Sigmoid colon (tissue), 7 donors: ENCODE measurements around the gene NFATC1. TPM values are rescaled to one million over a fixed set of nuclear protein-coding genes. Genes with fewer than 3 reads are reported as not detected.

ENCODE experiments used
- DNase-seq: peaks from one replicate; pipeline ENCODE4 v3.0.0-alpha.2; 2019
- H3K27ac ChIP-seq, 4 donors: fragments of 200-600 bp; sonication (generic); one replicate each; pipeline ENCODE4 v1.5.1; 2016 to 2019; ENCODE audit warnings: mild to moderate bottlenecking in 1 of 4
- H3K27me3 ChIP-seq, 3 donors: fragments of 200-600 bp; sonication (generic); one replicate each; pipeline ENCODE4 v1.5.1; 2019; ENCODE audit warnings: mild to moderate bottlenecking in 1 of 3
- H3K36me3 ChIP-seq, 4 donors: fragments of 200-600 bp; sonication (generic); one replicate each; pipeline ENCODE4 v1.5.1; 2016 to 2019
- H3K4me1 ChIP-seq, 4 donors: fragments of 200-600 bp; sonication (generic); one replicate each; pipeline ENCODE4 v1.5.1; 2017 to 2019
- H3K4me3 ChIP-seq, 4 donors: fragments of 200-600 bp; sonication (generic); one replicate each; pipeline ENCODE4 v1.5.1; 2017 to 2019; ENCODE audit warnings: mild to moderate bottlenecking in 2 of 4, moderate library complexity in 1 of 4
- H3K9me3 ChIP-seq, 4 donors: fragments of 200-600 bp in 3 of 4; sonication (generic) in 3 of 4; one replicate each; pipeline versions ENCODE4 v1.5.1 to v1.6.1; 2013 to 2019
- EP300 ChIP-seq, 4 donors: sonication (generic); formaldehyde crosslinking; IDR thresholded peaks; one replicate each; pipeline ENCODE4 v1.6.1; 2017; ENCODE audit warnings: antibody characterized with exemption in 4 of 4
- POLR2A ChIP-seq, 2 donors: fragments of 450-650 bp; IDR thresholded peaks; one replicate each; pipeline ENCODE4 v1.6.1; 2016; ENCODE audit warnings: antibody characterized with exemption in 2 of 2, mild to moderate bottlenecking in 2 of 2, moderate library complexity in 2 of 2
- POLR2AphosphoS5 ChIP-seq, 4 donors: sonication (generic); formaldehyde crosslinking; IDR thresholded peaks; one replicate each; pipeline ENCODE4 v1.6.1; 2017; ENCODE audit warnings: antibody characterized with exemption in 4 of 4
- WGBS, 2 donors: extraction: QIAGEN DNeasy Blood & Tissue Kit; methylation state at CpG; one replicate each; pipeline ENCODE4 v1.1.7; 2013; 5-methylcytosine and 5-hydroxymethylcytosine counted together
- intact Hi-C: fragments of 100-400 bp; cut with DNase I; formaldehyde crosslinking; loops from one replicate; pipeline ENCODE4 v1.15.1; 2023
- polyA plus RNA-seq, 3 donors: library from polyadenylated mRNA; stranded (reverse); fragments of 200-250 nt; gene quantifications; one replicate each; pipeline ENCODE4 v1.2.3, GENCODE V29; 2013
- total RNA-seq, 4 donors: library from RNA; depleted of rRNA; stranded (reverse); fragments of >200 nt; gene quantifications; one replicate each; pipeline ENCODE4 v1.1.0, GENCODE V29; 2016
- TF ChIP-seq, protein P1 (sequence below), 4 experiments: fragments of 450-650 bp in 3 of 4; fragments of 200-600 bp in 1 of 4; IDR thresholded peaks; one replicate each; pipeline ENCODE4 v1.5.1; 2016 to 2019; ENCODE audit warnings: antibody characterized with exemption in 4 of 4, mild to moderate bottlenecking in 3 of 4, moderate library complexity in 2 of 4
- donor health status: healthy with polysubstance abuse.
- donor health status: Bipolar disorder and iron deficiency.
- donor health status: healthy.

Gene NFATC1
- total and polyA plus RNA-seq, 7 donors: 1.6 to 13.8 (median 10.7) TPM

DNA sequence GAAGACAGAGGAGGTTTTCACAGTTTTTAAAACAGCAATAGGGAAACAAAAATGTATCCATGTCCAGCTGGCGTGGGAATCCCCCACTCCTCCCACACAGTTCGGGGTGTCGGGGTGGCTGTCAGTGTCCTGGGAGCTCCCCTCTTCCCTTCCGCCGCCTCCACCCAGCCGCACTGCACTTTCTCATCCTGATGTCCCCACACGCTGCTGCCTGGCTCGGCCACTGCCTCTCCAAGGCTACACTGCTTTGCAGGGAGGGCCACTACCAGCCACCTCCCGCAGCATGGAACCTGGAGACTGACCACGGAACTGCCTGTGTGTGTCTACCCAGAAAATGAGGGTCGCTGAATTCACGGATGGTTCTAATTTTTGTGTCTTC lies 145.2 kb downstream of the NFATC1 start:
- no peaks in the 10 kb centered on the region for H3K4me1 ChIP-seq
- H3K4me3 ChIP-seq: no peak overlapping the region
- peaks cover 0 to 3% (median 0%) of the 10 kb centered on the region in 4 donors for H3K9me3 ChIP-seq
- no peaks in the 10 kb centered on the region for H3K27me3 ChIP-seq
- no peak for DNase-seq
- H3K27ac ChIP-seq: no peak overlapping the region
- WGBS, 2 donors: 89% methylated on average over 12 of the region's 12 CpGs
- TF ChIP-seq, protein P1, sequence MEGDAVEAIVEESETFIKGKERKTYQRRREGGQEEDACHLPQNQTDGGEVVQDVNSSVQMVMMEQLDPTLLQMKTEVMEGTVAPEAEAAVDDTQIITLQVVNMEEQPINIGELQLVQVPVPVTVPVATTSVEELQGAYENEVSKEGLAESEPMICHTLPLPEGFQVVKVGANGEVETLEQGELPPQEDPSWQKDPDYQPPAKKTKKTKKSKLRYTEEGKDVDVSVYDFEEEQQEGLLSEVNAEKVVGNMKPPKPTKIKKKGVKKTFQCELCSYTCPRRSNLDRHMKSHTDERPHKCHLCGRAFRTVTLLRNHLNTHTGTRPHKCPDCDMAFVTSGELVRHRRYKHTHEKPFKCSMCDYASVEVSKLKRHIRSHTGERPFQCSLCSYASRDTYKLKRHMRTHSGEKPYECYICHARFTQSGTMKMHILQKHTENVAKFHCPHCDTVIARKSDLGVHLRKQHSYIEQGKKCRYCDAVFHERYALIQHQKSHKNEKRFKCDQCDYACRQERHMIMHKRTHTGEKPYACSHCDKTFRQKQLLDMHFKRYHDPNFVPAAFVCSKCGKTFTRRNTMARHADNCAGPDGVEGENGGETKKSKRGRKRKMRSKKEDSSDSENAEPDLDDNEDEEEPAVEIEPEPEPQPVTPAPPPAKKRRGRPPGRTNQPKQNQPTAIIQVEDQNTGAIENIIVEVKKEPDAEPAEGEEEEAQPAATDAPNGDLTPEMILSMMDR (IDR thresholded peaks at IDR 0.05): no peak
- TF ChIP-seq EP300 (IDR thresholded peaks at IDR 0.05): no peak
- TF ChIP-seq POLR2A (IDR thresholded peaks at IDR 0.05): no peak
- no peak for TF ChIP-seq POLR2AphosphoS5 (IDR thresholded peaks at IDR 0.05)
- no peaks in the 10 kb centered on the region for H3K36me3 ChIP-seq
- intact Hi-C loops: no loop called here

DNA sequence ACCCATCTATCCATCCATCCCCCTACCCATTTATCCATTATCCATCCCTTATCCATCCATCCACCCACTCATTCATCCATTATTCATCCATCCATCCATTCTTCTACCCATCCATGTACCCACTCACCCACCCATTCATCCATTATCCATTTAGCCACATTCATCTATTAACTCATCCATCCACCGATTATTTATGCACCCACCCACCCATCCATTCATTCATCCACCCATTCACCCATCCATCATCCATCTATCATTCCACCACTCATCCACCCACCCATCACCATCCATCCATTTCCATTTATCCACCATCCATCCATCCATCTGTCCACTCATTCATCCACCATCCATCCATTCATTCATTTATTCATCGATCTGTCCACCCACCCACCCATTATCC lies 146.5 kb downstream of the NFATC1 start:
- 95 to 96% methylated on average over 2 of the region's 2 CpGs for WGBS, 2 donors
- H3K4me3 ChIP-seq: no peak overlapping the region
- DNase-seq: no peak

DNA sequence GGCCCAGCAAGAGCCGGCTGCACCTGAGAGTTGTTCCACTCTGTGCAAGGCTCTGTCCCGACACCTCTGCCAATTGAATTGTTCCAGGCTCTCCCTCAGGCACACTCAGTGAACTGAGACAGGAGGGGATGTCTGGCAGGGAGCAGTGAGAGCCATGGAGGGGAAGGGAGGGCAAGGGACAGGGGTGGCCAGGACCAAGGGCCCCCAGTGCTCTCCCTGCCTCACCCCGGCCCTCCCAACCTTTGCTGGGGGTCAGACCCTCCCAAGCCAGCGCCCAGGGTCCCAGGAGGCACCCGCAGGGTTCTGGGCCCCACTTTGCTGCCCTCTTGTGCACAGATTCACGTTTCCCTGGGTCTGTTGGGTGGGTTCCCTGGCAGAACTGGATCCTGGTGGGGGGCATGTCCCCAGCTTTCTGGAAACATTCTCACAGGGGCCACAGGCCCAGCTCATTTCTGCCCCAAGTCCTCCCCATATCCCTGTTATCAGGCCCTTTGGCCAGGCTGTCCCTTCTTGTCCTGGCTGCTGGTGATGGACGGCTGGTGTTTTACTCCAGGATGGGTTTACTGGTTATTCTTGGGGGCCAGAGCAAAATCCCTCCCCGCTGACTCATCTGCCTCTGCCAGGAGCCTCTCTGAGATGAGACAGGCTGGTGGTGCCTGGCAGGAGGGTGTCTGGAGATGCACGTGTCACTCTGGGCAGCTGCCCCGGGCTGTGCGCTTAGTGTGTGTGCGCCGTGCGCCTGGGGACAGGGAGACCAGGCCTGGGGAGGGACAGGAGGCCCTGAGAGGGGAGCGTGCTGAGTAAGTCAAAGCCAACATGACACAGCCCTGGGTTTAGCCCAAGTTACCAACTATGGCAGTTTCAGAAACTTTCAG lies 147.4 kb downstream of the NFATC1 start:
- intact Hi-C loops: no loop called here
- H3K9me3 ChIP-seq: no peaks in the 10 kb centered on the region
- H3K36me3 ChIP-seq: no peaks in the 10 kb centered on the region
- H3K27me3 ChIP-seq: peaks cover 0 to 5% (median 0%) of the 10 kb centered on the region in 3 donors
- DNase-seq: no peak
- no peaks in the 10 kb centered on the region for H3K4me1 ChIP-seq
- 83 to 85% methylated on average over 15 of the region's 15 CpGs for WGBS, 2 donors
- no peak overlapping the region for H3K27ac ChIP-seq
- no peak overlapping the region for H3K4me3 ChIP-seq
- no peak for TF ChIP-seq EP300 (IDR thresholded peaks at IDR 0.05)
- TF ChIP-seq POLR2AphosphoS5 (IDR thresholded peaks at IDR 0.05): no peak
- no peak for TF ChIP-seq POLR2A (IDR thresholded peaks at IDR 0.05)
- TF ChIP-seq, protein P1 (IDR thresholded peaks at IDR 0.05): no peak

More for the DNA sequence above, 146.5 kb downstream of the NFATC1 start:
- H3K4me1 ChIP-seq: no peaks in the 10 kb centered on the region
- no peak overlapping the region for H3K27ac ChIP-seq
- intact Hi-C loops: no loop called here
- H3K9me3 ChIP-seq: peaks cover 0 to 3% (median 0%) of the 10 kb centered on the region in 4 donors
- TF ChIP-seq POLR2A (IDR thresholded peaks at IDR 0.05) (no peak), POLR2AphosphoS5 (IDR thresholded peaks at IDR 0.05) (no peak), EP300 (IDR thresholded peaks at IDR 0.05) (no peak)
- TF ChIP-seq, protein P1 (IDR thresholded peaks at IDR 0.05): no peak
- H3K27me3 ChIP-seq: peaks cover 0 to 2% (median 0%) of the 10 kb centered on the region in 3 donors
- H3K36me3 ChIP-seq: no peaks in the 10 kb centered on the region

DNA sequence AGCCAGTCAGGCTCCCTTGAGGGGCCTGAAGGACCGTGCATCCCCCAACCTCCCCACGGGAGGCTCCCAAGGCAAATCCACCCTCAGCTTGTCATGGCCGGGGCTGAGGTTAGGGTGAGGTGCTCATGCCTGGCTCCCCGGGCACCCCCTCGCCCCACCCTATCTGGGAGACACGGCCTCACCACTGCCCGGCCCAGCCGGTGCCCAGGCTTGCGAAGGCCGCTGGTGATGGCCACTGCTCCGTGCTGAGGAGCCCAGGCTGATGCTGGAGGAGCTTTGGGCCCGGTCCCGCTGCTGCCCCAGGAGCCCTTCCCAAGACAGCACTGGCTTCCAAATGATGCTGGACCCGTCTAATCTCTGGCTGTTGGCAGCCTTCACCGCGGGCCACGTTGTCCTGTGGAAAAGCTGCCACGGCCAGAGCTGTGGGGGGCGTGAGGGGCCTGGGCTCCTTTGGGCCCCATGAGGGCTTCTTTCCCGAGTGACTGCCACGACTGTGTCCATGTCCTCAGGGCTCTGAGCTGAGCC lies 148.2 kb downstream of the NFATC1 start:
- Histone ChIP-seq H3K36me3 (no peaks in the 10 kb centered on the region), H3K4me1 (no peaks in the 10 kb centered on the region), H3K4me3 (no peak overlapping the region), H3K27me3 (peaks cover 0 to 5% (median 0%) of the 10 kb centered on the region in 3 donors), H3K9me3 (no peaks in the 10 kb centered on the region), H3K27ac (no peak overlapping the region)
- DNase-seq: no peak
- intact Hi-C loops: no loop called here
- WGBS, 2 donors: 77 to 85% methylated on average over 21 of the region's 21 CpGs
- TF ChIP-seq, protein P1 (IDR thresholded peaks at IDR 0.05): no peak
- no peak for TF ChIP-seq POLR2A (IDR thresholded peaks at IDR 0.05)
- no peak for TF ChIP-seq EP300 (IDR thresholded peaks at IDR 0.05)
